ENCODE data around the gene MAEA.

The MAEA gene

GRCh38 chr4:1382776-1383727 is 93.4 kb downstream of the MAEA start:
- no peak for DNase-seq

GRCh38 chr4:1383728-1384591 is 94.3 kb downstream of the MAEA start:
- DNase-seq: no peak

DNA sequence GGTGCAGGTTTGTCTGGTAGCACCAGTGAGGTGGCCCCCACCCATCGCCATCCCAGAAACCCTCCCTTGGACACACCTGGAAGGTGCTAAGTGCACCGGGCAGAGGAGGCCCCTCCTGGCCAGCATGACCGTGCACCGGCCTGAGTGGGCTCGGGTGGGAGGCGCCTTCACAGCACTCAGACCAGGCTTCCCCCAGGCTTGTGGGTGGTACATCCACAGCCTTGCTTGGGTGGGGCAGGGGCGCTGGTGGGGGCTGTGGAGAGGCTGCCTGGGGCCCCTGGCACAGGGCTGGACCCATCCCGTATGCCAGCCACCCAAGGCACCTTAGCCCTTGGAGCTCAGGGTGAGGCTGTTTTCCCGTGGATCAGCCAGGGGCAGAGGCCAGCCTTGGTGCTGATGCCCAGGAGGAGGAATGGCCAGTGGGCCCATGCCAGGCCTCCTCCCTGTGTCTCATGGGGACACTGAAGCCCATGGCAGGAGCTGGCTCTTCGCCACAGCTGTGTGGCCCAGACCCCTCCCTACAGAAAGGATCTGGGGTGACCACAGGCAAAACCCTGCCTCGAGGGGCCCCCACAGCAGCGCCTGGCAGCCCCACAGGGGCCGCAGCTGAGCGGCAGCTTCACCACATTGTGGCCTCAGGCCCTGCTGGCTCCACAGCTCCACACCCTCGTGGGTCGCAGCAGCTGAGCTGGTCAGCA is 95.1 kb downstream of the MAEA start:
- no peak for DNase-seq

DNA sequence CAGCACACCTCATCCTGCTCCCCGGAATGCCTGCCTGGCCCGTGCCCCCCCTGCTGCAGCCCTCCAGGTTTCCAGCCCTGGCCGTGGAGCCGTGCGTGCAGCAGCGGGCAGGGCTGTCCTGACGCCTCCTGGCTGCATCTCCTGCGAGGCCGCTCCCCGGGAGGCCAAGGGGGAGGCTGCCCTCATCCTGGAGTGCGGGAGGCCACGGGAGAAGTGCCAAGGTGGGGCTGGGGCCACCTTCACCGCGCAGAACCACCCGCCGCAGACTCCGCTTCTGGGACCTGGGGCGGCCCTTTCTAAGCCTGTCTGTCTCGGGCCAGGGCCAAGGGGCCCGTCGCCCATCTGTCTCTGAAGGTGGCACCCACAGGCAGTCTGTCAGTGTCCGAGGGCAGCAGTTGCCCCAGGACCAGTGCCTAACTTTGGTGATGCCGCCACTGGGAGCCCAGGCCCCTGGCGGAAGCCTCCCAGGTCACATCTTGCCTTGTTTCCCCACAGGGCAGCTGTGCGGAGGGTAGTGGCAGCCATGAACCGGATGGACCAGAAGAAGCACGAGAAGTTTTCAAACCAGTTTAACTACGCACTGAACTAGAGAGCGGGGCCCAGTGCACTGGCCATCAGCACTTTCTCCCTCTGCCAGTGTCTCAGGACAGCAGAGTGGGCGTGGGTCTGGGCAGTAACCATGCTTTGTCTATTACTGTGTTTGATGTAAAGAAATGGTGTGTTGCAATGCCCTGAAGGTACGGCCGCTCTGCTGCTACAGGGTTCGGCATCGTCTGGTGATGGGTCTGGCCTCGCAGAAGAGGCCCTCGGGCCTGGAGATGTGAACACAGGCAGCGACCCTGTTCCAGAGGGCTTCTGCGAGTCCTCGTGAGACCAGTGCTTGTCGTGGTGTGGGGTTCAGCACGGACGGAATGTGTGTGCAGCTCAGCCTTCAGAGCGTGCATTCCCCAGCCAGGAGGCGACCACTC is 96.0 kb downstream of the MAEA start:
- no peak for DNase-seq
